Ramos (cell line): ENCODE measurements around the gene PAM.

Experiments
- in situ Hi-C: fragments of 300-500 bp; cut with MboI; formaldehyde crosslinking; loops from one replicate; pipeline ENCODE4 v1.14.3; 2022; ENCODE audit warnings: low sequenced_read_pairs; ENCODE audit not compliant: unreplicated experiment

Gene PAM

GRCh38 chr5:102853680-102854079, 98.6 kb downstream of the PAM start:
- in situ Hi-C loops: no loop called here

- in situ Hi-C loops: no loop called here
Observed at GRCh38 chr5:102855681-102856388, 100.7 kb downstream of the PAM start.

- in situ Hi-C loops: no loop called here
Observed at GRCh38 chr5:102856389-102856777, 101.3 kb downstream of the PAM start.

GRCh38 chr5:102857076-102857818, 102.1 kb downstream of the PAM start:
- in situ Hi-C loops: no loop called here

GRCh38 chr5:102858221-102858620, 103.1 kb downstream of the PAM start:
- in situ Hi-C loops: no loop called here

GRCh38 chr5:102858808-102859207, 103.7 kb downstream of the PAM start:
- in situ Hi-C loops: no loop called here

- in situ Hi-C loops: no loop called here
Observed at GRCh38 chr5:102860035-102860434, 104.9 kb downstream of the PAM start.

GRCh38 chr5:102863058-102863457, 108.0 kb downstream of the PAM start:
- in situ Hi-C loops: no loop called here

GRCh38 chr5:102863764-102864560, 108.9 kb downstream of the PAM start:
- in situ Hi-C loops: no loop called here

GRCh38 chr5:102865171-102865509, 110.0 kb downstream of the PAM start:
- in situ Hi-C loops: no loop called here

GRCh38 chr5:102865510-102866236, 110.6 kb downstream of the PAM start:
- in situ Hi-C loops: no loop called here

GRCh38 chr5:102866237-102866600, 111.1 kb downstream of the PAM start:
- in situ Hi-C loops: no loop called here

- in situ Hi-C loops: no loop called here
Observed at GRCh38 chr5:102867992-102868662, 113.0 kb downstream of the PAM start.

GRCh38 chr5:102869230-102869629, 114.1 kb downstream of the PAM start:
- in situ Hi-C loops: no loop called here

GRCh38 chr5:102873379-102873932, 118.4 kb downstream of the PAM start:
- in situ Hi-C loops: no loop called here

GRCh38 chr5:102874054-102874453, 118.9 kb downstream of the PAM start:
- in situ Hi-C loops: no loop called here

- in situ Hi-C loops: no loop called here
Observed at GRCh38 chr5:102875721-102876123, 120.6 kb downstream of the PAM start.

- in situ Hi-C loops: no loop called here
Observed at GRCh38 chr5:102876610-102877009, 121.5 kb downstream of the PAM start.

GRCh38 chr5:102879741-102880140, 124.6 kb downstream of the PAM start:
- in situ Hi-C loops: no loop called here

GRCh38 chr5:102886586-102886985, 131.5 kb downstream of the PAM start:
- in situ Hi-C loops: no loop called here
